ENCODE results near the gene TMEM101. TPM values are rescaled to one million over a fixed set of nuclear protein-coding genes. Genes with fewer than 3 reads are reported as not detected.

The TMEM101 gene
- total and polyA plus RNA-seq, 2 of the 13 experiments (the other 11 are each of a cell fraction or from before 2014, with no cell fraction given) = 72.0 to 100 TPM

DNA sequence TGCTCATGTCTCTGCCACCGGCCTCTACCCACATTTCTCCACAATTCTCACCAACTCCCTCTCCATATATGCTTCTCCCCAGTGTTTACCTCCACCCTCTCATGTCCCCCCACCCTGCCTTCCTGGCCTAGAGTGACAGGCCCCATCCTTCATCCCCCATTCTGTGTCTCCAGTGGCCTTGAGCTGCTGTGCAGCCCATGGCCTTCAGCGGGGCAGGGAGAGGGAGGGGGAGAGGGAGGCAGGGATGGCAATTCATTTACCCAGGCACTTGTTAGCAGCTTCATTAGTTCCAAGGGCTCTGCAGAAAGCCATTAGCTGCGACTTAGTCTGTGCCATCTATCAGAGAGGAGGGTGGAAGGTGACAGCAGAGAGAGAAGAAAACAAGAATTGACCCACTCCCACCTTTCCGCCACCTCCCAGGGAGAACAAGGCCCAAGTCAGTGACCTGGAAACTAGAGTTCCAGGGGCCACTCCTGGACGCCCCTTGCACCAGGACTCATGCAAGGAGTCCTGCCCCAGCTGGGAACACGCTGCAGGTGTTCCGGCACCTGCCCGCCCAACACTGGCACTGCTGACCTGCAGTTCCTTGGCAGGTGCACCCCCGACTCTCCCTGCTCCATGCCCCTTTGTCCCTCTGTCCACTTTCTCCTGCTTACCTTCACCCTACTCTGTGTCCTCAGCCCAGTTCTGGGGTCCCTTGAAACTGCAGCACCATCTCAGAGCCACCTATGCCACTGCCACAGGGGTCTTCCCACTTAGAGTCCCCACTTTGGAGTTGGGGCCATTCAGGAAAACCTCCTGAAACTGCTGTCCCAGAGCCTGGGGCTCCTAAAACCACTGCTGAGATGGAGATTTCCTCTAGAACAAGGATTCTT, 37.6 kb downstream of the TMEM101 start (continued):
- TF ChIP-seq ZFX (CRISPR knock-in tag; IDR thresholded peaks at IDR 0.05; ENCODE audit: low read depth) (peak; percentile 70; the same call in 1 of the 2 replicates), ZNF547 (CRISPR knock-in tag; IDR thresholded peaks at IDR 0.05) (no peak), ZNF138 (CRISPR knock-in tag; IDR thresholded peaks at IDR 0.05; ENCODE audit: low read depth) (no peak), ZNF556 (CRISPR knock-in tag; IDR thresholded peaks at IDR 0.05; ENCODE audit: borderline replicate concordance) (no peak), FIP1L1 (IDR thresholded peaks at IDR 0.05; ENCODE audit: borderline replicate concordance, insufficient read depth, low read depth, low read length) (no peak), ZBTB8A (CRISPR knock-in tag; IDR thresholded peaks at IDR 0.05; ENCODE audit: borderline replicate concordance, low read depth) (no peak), NKX3-1 (CRISPR knock-in tag; IDR thresholded peaks at IDR 0.05) (no peak), ZNF569 (CRISPR knock-in tag; IDR thresholded peaks at IDR 0.05; ENCODE audit: borderline replicate concordance) (no peak), ONECUT2 (CRISPR knock-in tag; IDR thresholded peaks at IDR 0.05) (no peak), KLF6 (CRISPR knock-in tag; IDR thresholded peaks at IDR 0.05) (no peak), PHF21A (CRISPR knock-in tag; IDR thresholded peaks at IDR 0.05) (no peak), MAZ (IDR thresholded peaks at IDR 0.05; ENCODE audit: borderline replicate concordance, low read depth, low read length) (no peak), MAZ (CRISPR knock-in tag; IDR thresholded peaks at IDR 0.05; ENCODE audit: low read depth) (no peak), NR2C2 (CRISPR knock-in tag; IDR thresholded peaks at IDR 0.05; ENCODE audit: borderline replicate concordance) (no peak), ZNF510 (CRISPR knock-in tag; IDR thresholded peaks at IDR 0.05; ENCODE audit: low read depth) (no peak), ZNF251 (CRISPR knock-in tag; IDR thresholded peaks at IDR 0.05) (no peak)
- TF ChIP-seq, protein P1, sequence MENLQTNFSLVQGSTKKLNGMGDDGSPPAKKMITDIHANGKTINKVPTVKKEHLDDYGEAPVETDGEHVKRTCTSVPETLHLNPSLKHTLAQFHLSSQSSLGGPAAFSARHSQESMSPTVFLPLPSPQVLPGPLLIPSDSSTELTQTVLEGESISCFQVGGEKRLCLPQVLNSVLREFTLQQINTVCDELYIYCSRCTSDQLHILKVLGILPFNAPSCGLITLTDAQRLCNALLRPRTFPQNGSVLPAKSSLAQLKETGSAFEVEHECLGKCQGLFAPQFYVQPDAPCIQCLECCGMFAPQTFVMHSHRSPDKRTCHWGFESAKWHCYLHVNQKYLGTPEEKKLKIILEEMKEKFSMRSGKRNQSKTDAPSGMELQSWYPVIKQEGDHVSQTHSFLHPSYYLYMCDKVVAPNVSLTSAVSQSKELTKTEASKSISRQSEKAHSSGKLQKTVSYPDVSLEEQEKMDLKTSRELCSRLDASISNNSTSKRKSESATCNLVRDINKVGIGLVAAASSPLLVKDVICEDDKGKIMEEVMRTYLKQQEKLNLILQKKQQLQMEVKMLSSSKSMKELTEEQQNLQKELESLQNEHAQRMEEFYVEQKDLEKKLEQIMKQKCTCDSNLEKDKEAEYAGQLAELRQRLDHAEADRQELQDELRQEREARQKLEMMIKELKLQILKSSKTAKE (CRISPR knock-in tag; IDR thresholded peaks at IDR 0.05; ENCODE audit: borderline replicate concordance) = no peak
- TF ChIP-seq, protein P2, sequence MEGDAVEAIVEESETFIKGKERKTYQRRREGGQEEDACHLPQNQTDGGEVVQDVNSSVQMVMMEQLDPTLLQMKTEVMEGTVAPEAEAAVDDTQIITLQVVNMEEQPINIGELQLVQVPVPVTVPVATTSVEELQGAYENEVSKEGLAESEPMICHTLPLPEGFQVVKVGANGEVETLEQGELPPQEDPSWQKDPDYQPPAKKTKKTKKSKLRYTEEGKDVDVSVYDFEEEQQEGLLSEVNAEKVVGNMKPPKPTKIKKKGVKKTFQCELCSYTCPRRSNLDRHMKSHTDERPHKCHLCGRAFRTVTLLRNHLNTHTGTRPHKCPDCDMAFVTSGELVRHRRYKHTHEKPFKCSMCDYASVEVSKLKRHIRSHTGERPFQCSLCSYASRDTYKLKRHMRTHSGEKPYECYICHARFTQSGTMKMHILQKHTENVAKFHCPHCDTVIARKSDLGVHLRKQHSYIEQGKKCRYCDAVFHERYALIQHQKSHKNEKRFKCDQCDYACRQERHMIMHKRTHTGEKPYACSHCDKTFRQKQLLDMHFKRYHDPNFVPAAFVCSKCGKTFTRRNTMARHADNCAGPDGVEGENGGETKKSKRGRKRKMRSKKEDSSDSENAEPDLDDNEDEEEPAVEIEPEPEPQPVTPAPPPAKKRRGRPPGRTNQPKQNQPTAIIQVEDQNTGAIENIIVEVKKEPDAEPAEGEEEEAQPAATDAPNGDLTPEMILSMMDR (CRISPR knock-in tag; IDR thresholded peaks at IDR 0.05) = no peak
- TF ChIP-seq, protein P3, sequence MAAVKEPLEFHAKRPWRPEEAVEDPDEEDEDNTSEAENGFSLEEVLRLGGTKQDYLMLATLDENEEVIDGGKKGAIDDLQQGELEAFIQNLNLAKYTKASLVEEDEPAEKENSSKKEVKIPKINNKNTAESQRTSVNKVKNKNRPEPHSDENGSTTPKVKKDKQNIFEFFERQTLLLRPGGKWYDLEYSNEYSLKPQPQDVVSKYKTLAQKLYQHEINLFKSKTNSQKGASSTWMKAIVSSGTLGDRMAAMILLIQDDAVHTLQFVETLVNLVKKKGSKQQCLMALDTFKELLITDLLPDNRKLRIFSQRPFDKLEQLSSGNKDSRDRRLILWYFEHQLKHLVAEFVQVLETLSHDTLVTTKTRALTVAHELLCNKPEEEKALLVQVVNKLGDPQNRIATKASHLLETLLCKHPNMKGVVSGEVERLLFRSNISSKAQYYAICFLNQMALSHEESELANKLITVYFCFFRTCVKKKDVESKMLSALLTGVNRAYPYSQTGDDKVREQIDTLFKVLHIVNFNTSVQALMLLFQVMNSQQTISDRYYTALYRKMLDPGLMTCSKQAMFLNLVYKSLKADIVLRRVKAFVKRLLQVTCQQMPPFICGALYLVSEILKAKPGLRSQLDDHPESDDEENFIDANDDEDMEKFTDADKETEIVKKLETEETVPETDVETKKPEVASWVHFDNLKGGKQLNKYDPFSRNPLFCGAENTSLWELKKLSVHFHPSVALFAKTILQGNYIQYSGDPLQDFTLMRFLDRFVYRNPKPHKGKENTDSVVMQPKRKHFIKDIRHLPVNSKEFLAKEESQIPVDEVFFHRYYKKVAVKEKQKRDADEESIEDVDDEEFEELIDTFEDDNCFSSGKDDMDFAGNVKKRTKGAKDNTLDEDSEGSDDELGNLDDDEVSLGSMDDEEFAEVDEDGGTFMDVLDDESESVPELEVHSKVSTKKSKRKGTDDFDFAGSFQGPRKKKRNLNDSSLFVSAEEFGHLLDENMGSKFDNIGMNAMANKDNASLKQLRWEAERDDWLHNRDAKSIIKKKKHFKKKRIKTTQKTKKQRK (IDR thresholded peaks at IDR 0.05; ENCODE audit: low read length) = no peak
- TF ChIP-seq, protein P4, sequence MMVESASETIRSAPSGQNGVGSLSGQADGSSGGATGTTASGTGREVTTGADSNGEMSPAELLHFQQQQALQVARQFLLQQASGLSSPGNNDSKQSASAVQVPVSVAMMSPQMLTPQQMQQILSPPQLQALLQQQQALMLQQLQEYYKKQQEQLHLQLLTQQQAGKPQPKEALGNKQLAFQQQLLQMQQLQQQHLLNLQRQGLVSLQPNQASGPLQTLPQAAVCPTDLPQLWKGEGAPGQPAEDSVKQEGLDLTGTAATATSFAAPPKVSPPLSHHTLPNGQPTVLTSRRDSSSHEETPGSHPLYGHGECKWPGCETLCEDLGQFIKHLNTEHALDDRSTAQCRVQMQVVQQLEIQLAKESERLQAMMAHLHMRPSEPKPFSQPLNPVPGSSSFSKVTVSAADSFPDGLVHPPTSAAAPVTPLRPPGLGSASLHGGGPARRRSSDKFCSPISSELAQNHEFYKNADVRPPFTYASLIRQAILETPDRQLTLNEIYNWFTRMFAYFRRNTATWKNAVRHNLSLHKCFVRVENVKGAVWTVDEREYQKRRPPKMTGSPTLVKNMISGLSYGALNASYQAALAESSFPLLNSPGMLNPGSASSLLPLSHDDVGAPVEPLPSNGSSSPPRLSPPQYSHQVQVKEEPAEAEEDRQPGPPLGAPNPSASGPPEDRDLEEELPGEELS (CRISPR knock-in tag; IDR thresholded peaks at IDR 0.05) = peak; percentile 59

Data from HepG2 (cell line).